Spinal cord (tissue), 10 donors: ENCODE results near the gene C2orf68. TPM values are rescaled to one million over a fixed set of nuclear protein-coding genes. Genes with fewer than 3 reads are reported as not detected.

Experiments
- DNase-seq, 6 donors: peaks; one replicate each; pipeline versions ENCODE4 v3.0.0 to v3.0.0-alpha.2; 2013 to 2015; ENCODE audit warnings: low spot score in 6 of 6, low read depth in 4 of 6
- H3K27ac ChIP-seq: one replicate; pipeline ENCODE4 v1.5.1; 2013; ENCODE audit warnings: low read depth, low read length, control low read depth
- H3K27me3 ChIP-seq: one replicate; pipeline ENCODE4 v1.6.1; 2013; ENCODE audit warnings: low read length; ENCODE audit not compliant: control insufficient read depth, insufficient read depth
- H3K36me3 ChIP-seq: one replicate; pipeline ENCODE4 v1.6.1; 2013; ENCODE audit warnings: low read length; ENCODE audit not compliant: control insufficient read depth, insufficient read depth
- H3K4me1 ChIP-seq: one replicate; pipeline ENCODE4 v1.6.1; 2013; ENCODE audit warnings: low read length; ENCODE audit not compliant: control insufficient read depth, insufficient read depth
- H3K4me3 ChIP-seq: one replicate; pipeline ENCODE4 v1.5.1; 2013; ENCODE audit warnings: low read depth, low read length, control low read depth
- H3K9me3 ChIP-seq: one replicate; pipeline ENCODE4 v1.6.1; 2013; ENCODE audit warnings: low read length; ENCODE audit not compliant: control insufficient read depth, insufficient read depth
- WGBS: methylation state at CpG from one replicate; pipeline ENCODE4 v1.1.5; 2013; ENCODE audit warnings: missing lambda C conversion rate; ENCODE audit not compliant: insufficient coverage; 5-methylcytosine and 5-hydroxymethylcytosine counted together
- polyA plus RNA-seq, 2 donors: library from polyadenylated mRNA; unstranded; fragments of 120-200 nt; gene quantifications; one replicate each; pipeline ENCODE4 v1.2.1, GENCODE V29; 2013; ENCODE audit not compliant: insufficient read length in 2 of 2
- total RNA-seq, 2 donors: library from RNA; depleted of rRNA in 1 of 2; stranded (reverse); fragments of 120-200 nt in 1 of 2; fragments of >200 nt in 1 of 2; gene quantifications; one replicate each; pipeline versions ENCODE4 v1.2.3 to v1.2.4, GENCODE V29; 2013 to 2014
- donor health status: healthy.

The C2orf68 gene
- total and polyA plus RNA-seq, 4 donors = 31.6 to 53.0 (median 41.0) TPM

GRCh38 chr2:85588236-85588635, 23.6 kb downstream of the C2orf68 start:
- WGBS = 64% methylated on average over 4 of the region's 4 CpGs
- Histone ChIP-seq H3K4me1 (peaks cover 29% of the 10 kb centered on the region), H3K36me3 (no peaks in the 10 kb centered on the region), H3K27ac (peak overlapping the region; percentile 70), H3K9me3 (no peaks in the 10 kb centered on the region), H3K27me3 (peaks cover 16% of the 10 kb centered on the region), H3K4me3 (no peak overlapping the region)
- DNase-seq = no peak

- peaks cover 19% of the 10 kb centered on the region for H3K4me1 ChIP-seq
- WGBS = 100% methylated on average over 1 of the region's 1 CpG
- peak overlapping the region; percentile 79 for H3K27ac ChIP-seq
- no peak for DNase-seq
- no peaks in the 10 kb centered on the region for H3K36me3 ChIP-seq
- H3K9me3 ChIP-seq = no peaks in the 10 kb centered on the region
- no peak overlapping the region for H3K4me3 ChIP-seq
- peaks cover 19% of the 10 kb centered on the region for H3K27me3 ChIP-seq
Observed at GRCh38 chr2:85585781-85586105, 26.1 kb downstream of the C2orf68 start.

GRCh38 chr2:85584857-85585780, 26.7 kb downstream of the C2orf68 start:
- Histone ChIP-seq H3K27me3 (peaks cover 19% of the 10 kb centered on the region), H3K27ac (peak overlapping the region; percentile 79), H3K9me3 (no peaks in the 10 kb centered on the region), H3K4me3 (peak overlapping the region; percentile 49), H3K4me1 (peaks cover 20% of the 10 kb centered on the region), H3K36me3 (no peaks in the 10 kb centered on the region)
- 28% methylated on average over 5 of the region's 9 CpGs for WGBS
- no peak for DNase-seq

- Histone ChIP-seq H3K4me1 (peaks cover 27% of the 10 kb centered on the region), H3K27ac (peak within 1 kb of the TSS; percentile 79), H3K27me3 (peaks cover 20% of the 10 kb centered on the region), H3K36me3 (no peaks in the 10 kb centered on the region), H3K4me3 (peak within 1 kb of the TSS; percentile 49), H3K9me3 (no peaks in the 10 kb centered on the region)
- peak in 1 of 6 donors; percentile 54 for DNase-seq
- WGBS = 2% methylated on average over 47 of the region's 52 CpGs
Observed at GRCh38 chr2:85584354-85584856, 27.5 kb downstream of the C2orf68 start, which contains the start of gene VAMP5. Gene VAMP5, plus strand, starts transcription at chr2:85584431. Its CDS starts 60 bp downstream, at chr2:85584491.

- Histone ChIP-seq H3K4me1 (peaks cover 33% of the 10 kb centered on the region), H3K27ac (peak overlapping the region; percentile 1), H3K27me3 (peaks cover 22% of the 10 kb centered on the region), H3K9me3 (no peaks in the 10 kb centered on the region), H3K4me3 (peak overlapping the region; percentile 48), H3K36me3 (no peaks in the 10 kb centered on the region)
- DNase-seq = no peak
- 27% methylated on average over 15 of the region's 16 CpGs for WGBS
Observed at GRCh38 chr2:85583667-85584353, 28.1 kb downstream of the C2orf68 start.

GRCh38 chr2:85582492-85582891, 29.4 kb downstream of the C2orf68 start:
- Histone ChIP-seq H3K27me3 (peaks cover 27% of the 10 kb centered on the region), H3K4me1 (peaks cover 42% of the 10 kb centered on the region), H3K9me3 (no peaks in the 10 kb centered on the region), H3K36me3 (no peaks in the 10 kb centered on the region), H3K4me3 (no peak overlapping the region), H3K27ac (no peak overlapping the region)
- no CpG with 5 or more reads among the region's 1 CpG for WGBS
- DNase-seq = no peak

- peaks cover 24% of the 10 kb centered on the region for H3K27me3 ChIP-seq
- no peak for DNase-seq
- H3K4me3 ChIP-seq = no peak overlapping the region
- H3K4me1 ChIP-seq = peaks cover 42% of the 10 kb centered on the region
- no peaks in the 10 kb centered on the region for H3K9me3 ChIP-seq
- no peak overlapping the region for H3K27ac ChIP-seq
- H3K36me3 ChIP-seq = no peaks in the 10 kb centered on the region
- 87% methylated on average over 3 of the region's 3 CpGs for WGBS
Observed at GRCh38 chr2:85580206-85580605, 31.7 kb downstream of the C2orf68 start.

GRCh38 chr2:85579266-85579935, 32.5 kb downstream of the C2orf68 start:
- H3K27ac ChIP-seq = peak overlapping the region; percentile 73
- H3K4me3 ChIP-seq = no peak overlapping the region
- no peaks in the 10 kb centered on the region for H3K9me3 ChIP-seq
- DNase-seq = peak in 2 of 6 donors; percentile 7 to 83
- H3K4me1 ChIP-seq = peaks cover 34% of the 10 kb centered on the region
- no peaks in the 10 kb centered on the region for H3K36me3 ChIP-seq
- H3K27me3 ChIP-seq = peaks cover 17% of the 10 kb centered on the region
- WGBS = 15% methylated on average over 4 of the region's 6 CpGs
